ENCODE data around the gene PATE1. TPM values are rescaled to one million over a fixed set of nuclear protein-coding genes. Genes with fewer than 3 reads are reported as not detected.

The PATE1 gene
- total and polyA plus RNA-seq, 4 donors: 0.24 TPM; not detected in 3

- H3K27ac ChIP-seq (ENCODE audit: low read depth, low read length): no peak overlapping the region
- H3K27me3 ChIP-seq (ENCODE audit: control insufficient read depth, insufficient read depth, low read length): no peaks in the 10 kb centered on the region
- H3K9me3 ChIP-seq (ENCODE audit: control insufficient read depth, insufficient read depth, low read length): no peaks in the 10 kb centered on the region
- no peak for DNase-seq (ENCODE audit: low read depth in 4 of 6, low spot score in 6 of 6)
- no peaks in the 10 kb centered on the region for H3K36me3 ChIP-seq (ENCODE audit: control insufficient read depth, insufficient read depth, low read length)
- 89% methylated on average over 6 of the region's 7 CpGs for WGBS (ENCODE audit: insufficient coverage)
- H3K4me3 ChIP-seq (ENCODE audit: low read depth, low read length): no peak overlapping the region
- H3K4me1 ChIP-seq (ENCODE audit: control insufficient read depth, insufficient read depth, low read length): no peaks in the 10 kb centered on the region
These were observed 10.0 kb downstream of the PATE1 start for GRCh38 chr11:125756050-125756449.

- Histone ChIP-seq H3K36me3 (ENCODE audit: control insufficient read depth, insufficient read depth, low read length) (no peaks in the 10 kb centered on the region), H3K9me3 (ENCODE audit: control insufficient read depth, insufficient read depth, low read length) (no peaks in the 10 kb centered on the region), H3K4me3 (ENCODE audit: low read depth, low read length) (no peak overlapping the region), H3K27ac (ENCODE audit: low read depth, low read length) (no peak overlapping the region), H3K4me1 (ENCODE audit: control insufficient read depth, insufficient read depth, low read length) (no peaks in the 10 kb centered on the region), H3K27me3 (ENCODE audit: control insufficient read depth, insufficient read depth, low read length) (no peaks in the 10 kb centered on the region)
- DNase-seq (ENCODE audit: low read depth in 4 of 6, low spot score in 6 of 6): no peak
- WGBS (ENCODE audit: insufficient coverage): no CpG with 5 or more reads among the region's 1 CpG
These were observed 16.4 kb downstream of the PATE1 start for GRCh38 chr11:125762445-125762844.

- Histone ChIP-seq H3K9me3 (ENCODE audit: control insufficient read depth, insufficient read depth, low read length) (no peaks in the 10 kb centered on the region), H3K36me3 (ENCODE audit: control insufficient read depth, insufficient read depth, low read length) (no peaks in the 10 kb centered on the region), H3K27me3 (ENCODE audit: control insufficient read depth, insufficient read depth, low read length) (no peaks in the 10 kb centered on the region), H3K4me3 (ENCODE audit: low read depth, low read length) (no peak overlapping the region), H3K27ac (ENCODE audit: low read depth, low read length) (no peak overlapping the region), H3K4me1 (ENCODE audit: control insufficient read depth, insufficient read depth, low read length) (no peaks in the 10 kb centered on the region)
- DNase-seq (ENCODE audit: low read depth in 4 of 6, low spot score in 6 of 6): no peak
- WGBS (ENCODE audit: insufficient coverage): no CpG with 5 or more reads among the region's 2 CpGs
These were observed 17.4 kb downstream of the PATE1 start for GRCh38 chr11:125763483-125763882.

- no peak overlapping the region for H3K27ac ChIP-seq (ENCODE audit: low read depth, low read length)
- no CpG with 5 or more reads among the region's 1 CpG for WGBS (ENCODE audit: insufficient coverage)
- DNase-seq (ENCODE audit: low read depth in 4 of 6, low spot score in 6 of 6): no peak
- H3K36me3 ChIP-seq (ENCODE audit: control insufficient read depth, insufficient read depth, low read length): no peaks in the 10 kb centered on the region
- no peaks in the 10 kb centered on the region for H3K4me1 ChIP-seq (ENCODE audit: control insufficient read depth, insufficient read depth, low read length)
- no peaks in the 10 kb centered on the region for H3K27me3 ChIP-seq (ENCODE audit: control insufficient read depth, insufficient read depth, low read length)
- H3K4me3 ChIP-seq (ENCODE audit: low read depth, low read length): no peak overlapping the region
- no peaks in the 10 kb centered on the region for H3K9me3 ChIP-seq (ENCODE audit: control insufficient read depth, insufficient read depth, low read length)
These were observed 20.2 kb downstream of the PATE1 start for GRCh38 chr11:125766251-125766650.

DNA sequence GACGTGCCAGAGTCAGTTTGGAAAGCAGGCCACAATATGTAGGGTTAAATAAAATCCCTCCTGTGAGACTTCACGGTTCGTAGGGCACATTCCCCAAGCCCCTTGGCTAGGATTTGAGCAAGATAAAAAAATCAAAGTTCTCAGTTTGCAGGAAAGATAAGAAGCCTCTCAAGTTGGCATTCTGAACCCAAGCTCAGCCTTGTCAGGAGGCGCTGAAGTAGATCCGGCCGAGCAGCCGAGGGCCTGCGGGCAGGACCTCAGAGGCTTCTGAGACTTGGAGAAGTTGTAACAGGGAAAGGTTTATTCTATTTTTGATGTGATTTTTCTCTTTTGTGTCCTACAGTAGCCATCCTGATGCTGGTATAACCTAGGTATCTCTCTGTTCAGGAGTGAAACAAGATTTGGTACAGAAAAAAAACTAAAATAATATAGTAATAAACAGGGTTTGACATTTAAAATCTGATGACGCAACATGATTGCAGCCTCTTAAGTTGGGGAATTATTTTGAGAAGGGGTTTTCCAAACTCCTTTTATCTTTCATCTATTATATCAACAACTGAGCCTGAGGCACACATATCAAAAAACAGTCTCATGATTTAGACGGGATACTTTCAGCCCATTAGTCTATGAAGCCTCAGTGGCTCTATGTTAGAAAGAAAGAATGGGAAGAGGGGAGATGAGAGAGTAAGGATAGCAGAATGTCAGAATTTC, 22.4 kb downstream of the PATE1 start:
- H3K4me3 ChIP-seq (ENCODE audit: low read depth, low read length): no peak overlapping the region
- H3K4me1 ChIP-seq (ENCODE audit: control insufficient read depth, insufficient read depth, low read length): no peaks in the 10 kb centered on the region
- H3K9me3 ChIP-seq (ENCODE audit: control insufficient read depth, insufficient read depth, low read length): no peaks in the 10 kb centered on the region
- WGBS (ENCODE audit: insufficient coverage): 72% methylated on average over 8 of the region's 10 CpGs
- DNase-seq (ENCODE audit: low read depth in 4 of 6, low spot score in 6 of 6): no peak
- no peaks in the 10 kb centered on the region for H3K36me3 ChIP-seq (ENCODE audit: control insufficient read depth, insufficient read depth, low read length)
- H3K27me3 ChIP-seq (ENCODE audit: control insufficient read depth, insufficient read depth, low read length): no peaks in the 10 kb centered on the region
- H3K27ac ChIP-seq (ENCODE audit: low read depth, low read length): no peak overlapping the region

- H3K4me3 ChIP-seq (ENCODE audit: low read depth, low read length): no peak overlapping the region
- H3K36me3 ChIP-seq (ENCODE audit: control insufficient read depth, insufficient read depth, low read length): no peaks in the 10 kb centered on the region
- no peaks in the 10 kb centered on the region for H3K9me3 ChIP-seq (ENCODE audit: control insufficient read depth, insufficient read depth, low read length)
- H3K27ac ChIP-seq (ENCODE audit: low read depth, low read length): no peak overlapping the region
- WGBS (ENCODE audit: insufficient coverage): 80% methylated on average over 2 of the region's 2 CpGs
- H3K27me3 ChIP-seq (ENCODE audit: control insufficient read depth, insufficient read depth, low read length): no peaks in the 10 kb centered on the region
- no peak for DNase-seq (ENCODE audit: low read depth in 4 of 6, low spot score in 6 of 6)
- no peaks in the 10 kb centered on the region for H3K4me1 ChIP-seq (ENCODE audit: control insufficient read depth, insufficient read depth, low read length)
These were observed 24.5 kb downstream of the PATE1 start for GRCh38 chr11:125770583-125770982.

DNA sequence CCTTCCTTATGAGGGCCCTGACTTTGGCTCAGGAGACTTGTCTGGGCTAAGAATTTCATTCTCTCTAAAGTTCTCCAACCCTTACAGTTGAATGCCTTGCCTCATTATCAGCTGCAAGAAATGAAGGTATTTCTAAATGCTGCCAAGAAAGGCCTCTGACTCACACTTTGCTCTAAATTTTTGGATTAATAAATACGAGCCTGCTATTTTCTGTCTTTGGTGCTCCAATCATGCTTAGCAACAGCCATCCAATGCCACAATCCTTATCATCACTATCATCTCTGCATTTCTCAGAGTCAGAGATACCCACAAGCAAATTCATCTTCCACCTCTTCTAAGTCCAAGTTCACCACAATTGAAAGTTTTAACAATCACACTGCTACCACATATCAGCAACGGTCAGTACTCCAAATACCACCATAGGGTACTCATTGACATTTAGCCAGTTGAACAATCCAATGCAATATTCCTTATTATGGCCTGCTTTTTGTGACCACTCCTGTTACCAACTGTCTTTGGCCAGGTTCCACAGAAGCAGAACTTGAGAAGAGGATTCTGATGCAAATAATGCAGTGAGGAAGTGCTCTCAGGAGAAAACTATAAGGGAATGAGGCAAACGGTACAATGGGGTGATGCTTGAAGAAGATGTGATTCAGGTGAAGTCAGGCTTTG, 26.9 kb downstream of the PATE1 start:
- no peak for DNase-seq (ENCODE audit: low read depth in 4 of 6, low spot score in 6 of 6)
- H3K4me3 ChIP-seq (ENCODE audit: low read depth, low read length): no peak overlapping the region
- no peaks in the 10 kb centered on the region for H3K27me3 ChIP-seq (ENCODE audit: control insufficient read depth, insufficient read depth, low read length)
- no peaks in the 10 kb centered on the region for H3K9me3 ChIP-seq (ENCODE audit: control insufficient read depth, insufficient read depth, low read length)
- H3K27ac ChIP-seq (ENCODE audit: low read depth, low read length): no peak overlapping the region
- no peaks in the 10 kb centered on the region for H3K4me1 ChIP-seq (ENCODE audit: control insufficient read depth, insufficient read depth, low read length)
- no peaks in the 10 kb centered on the region for H3K36me3 ChIP-seq (ENCODE audit: control insufficient read depth, insufficient read depth, low read length)
- 81% methylated on average over 2 of the region's 3 CpGs for WGBS (ENCODE audit: insufficient coverage)

- 100% methylated on average over 2 of the region's 3 CpGs for WGBS (ENCODE audit: insufficient coverage)
- Histone ChIP-seq H3K9me3 (ENCODE audit: control insufficient read depth, insufficient read depth, low read length) (no peaks in the 10 kb centered on the region), H3K27me3 (ENCODE audit: control insufficient read depth, insufficient read depth, low read length) (no peaks in the 10 kb centered on the region), H3K4me1 (ENCODE audit: control insufficient read depth, insufficient read depth, low read length) (no peaks in the 10 kb centered on the region), H3K36me3 (ENCODE audit: control insufficient read depth, insufficient read depth, low read length) (no peaks in the 10 kb centered on the region), H3K4me3 (ENCODE audit: low read depth, low read length) (no peak overlapping the region), H3K27ac (ENCODE audit: low read depth, low read length) (no peak overlapping the region)
- no peak for DNase-seq (ENCODE audit: low read depth in 4 of 6, low spot score in 6 of 6)
These were observed 27.4 kb downstream of the PATE1 start for GRCh38 chr11:125773516-125773915.

- Histone ChIP-seq H3K4me1 (ENCODE audit: control insufficient read depth, insufficient read depth, low read length) (no peaks in the 10 kb centered on the region), H3K36me3 (ENCODE audit: control insufficient read depth, insufficient read depth, low read length) (no peaks in the 10 kb centered on the region), H3K9me3 (ENCODE audit: control insufficient read depth, insufficient read depth, low read length) (no peaks in the 10 kb centered on the region), H3K27me3 (ENCODE audit: control insufficient read depth, insufficient read depth, low read length) (no peaks in the 10 kb centered on the region), H3K4me3 (ENCODE audit: low read depth, low read length) (no peak overlapping the region), H3K27ac (ENCODE audit: low read depth, low read length) (no peak overlapping the region)
- no CpG with 5 or more reads among the region's 5 CpGs for WGBS (ENCODE audit: insufficient coverage)
- no peak for DNase-seq (ENCODE audit: low read depth in 4 of 6, low spot score in 6 of 6)
These were observed 31.2 kb downstream of the PATE1 start for GRCh38 chr11:125777309-125777708.

DNA sequence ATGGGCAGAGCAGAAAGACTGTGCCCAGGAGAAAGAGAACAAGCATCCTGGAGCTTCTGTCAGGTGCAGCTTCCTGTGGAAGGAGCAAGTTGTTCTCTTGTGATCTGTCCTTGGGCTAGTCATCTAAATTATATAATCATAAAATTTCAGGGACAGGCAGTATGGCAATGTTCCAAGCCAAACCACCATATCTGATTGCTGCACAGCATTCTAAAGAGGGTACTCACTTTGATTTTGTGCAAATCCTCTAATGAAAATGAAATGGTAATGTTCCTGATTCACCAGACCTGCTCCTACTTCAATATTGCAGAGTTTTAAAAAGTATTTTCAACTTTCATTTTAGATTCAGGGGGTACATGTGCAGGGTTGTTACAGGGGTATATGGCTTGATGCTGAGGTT, 32.6 kb downstream of the PATE1 start, which contains the start of gene PATE2:
PATE2 (minus strand) TSS at position 101 of the 400 bp plus-strand sequence; CDS start at position 46, 55 bp downstream.
- Histone ChIP-seq H3K9me3 (ENCODE audit: control insufficient read depth, insufficient read depth, low read length) (no peaks in the 10 kb centered on the region), H3K27me3 (ENCODE audit: control insufficient read depth, insufficient read depth, low read length) (no peaks in the 10 kb centered on the region), H3K27ac (ENCODE audit: low read depth, low read length) (no peak within 1 kb of the TSS), H3K4me1 (ENCODE audit: control insufficient read depth, insufficient read depth, low read length) (no peaks in the 10 kb centered on the region), H3K4me3 (ENCODE audit: low read depth, low read length) (no peak within 1 kb of the TSS), H3K36me3 (ENCODE audit: control insufficient read depth, insufficient read depth, low read length) (no peaks in the 10 kb centered on the region)
- no peak for DNase-seq (ENCODE audit: low read depth in 4 of 6, low spot score in 6 of 6)
